HFFc6 (cell line): ENCODE results near the gene CRAMP1. TPM values are rescaled to one million over a fixed set of nuclear protein-coding genes. Genes with fewer than 3 reads are reported as not detected.

Experiments
- DNase-seq: peaks from one replicate; pipeline ENCODE4 v3.0.0-alpha.2; 2018
- H3K27ac Mint-ChIP-seq: 2 replicates; pipeline ENCODE4 v1.8.0; 2020; ENCODE audit warnings: mild to moderate bottlenecking, mixed read lengths
- H3K27me3 Mint-ChIP-seq: 2 replicates; pipeline ENCODE4 v1.8.0; 2021; ENCODE audit warnings: mild to moderate bottlenecking, moderate library complexity, mixed read lengths; ENCODE audit not compliant: insufficient read depth
- H3K36me3 Mint-ChIP-seq: 2 replicates; pipeline ENCODE4 v1.8.0; 2021; ENCODE audit warnings: low read depth, mixed read lengths
- H3K4me1 Mint-ChIP-seq: 2 replicates; pipeline ENCODE4 v1.8.0; 2020; ENCODE audit warnings: low read depth, mixed read lengths
- H3K4me3 Mint-ChIP-seq: 2 replicates; pipeline ENCODE4 v1.8.0; 2020; ENCODE audit warnings: mild to moderate bottlenecking, moderate library complexity, mixed read lengths
- H3K9me3 Mint-ChIP-seq: 2 replicates; pipeline ENCODE4 v1.8.0; 2020; ENCODE audit warnings: mild to moderate bottlenecking, mixed read lengths
- total RNA-seq, 6 experiments: library from RNA; stranded (reverse); fragmentation: NEBNext Ultra II Directional; extraction: Animal tissue kit (Norgen Biotek cat#: 25700); gene quantifications; 2 replicates in 1 of 6; 3 replicates in 5 of 6; pipeline ENCODE4 v1.2.3, GENCODE V29; 2021
- TF ChIP-seq, protein P1 (sequence below): fragments of 200-600 bp; sonication (generic); IDR thresholded peaks from 2 replicates; pipeline ENCODE4 v1.5.0; 2021; ENCODE audit warnings: antibody characterized with exemption, mild to moderate bottlenecking

Gene CRAMP1
- total RNA-seq, 6 experiments from 2014 or later: 10.7 to 14.2 (median 12.4) TPM

DNA sequence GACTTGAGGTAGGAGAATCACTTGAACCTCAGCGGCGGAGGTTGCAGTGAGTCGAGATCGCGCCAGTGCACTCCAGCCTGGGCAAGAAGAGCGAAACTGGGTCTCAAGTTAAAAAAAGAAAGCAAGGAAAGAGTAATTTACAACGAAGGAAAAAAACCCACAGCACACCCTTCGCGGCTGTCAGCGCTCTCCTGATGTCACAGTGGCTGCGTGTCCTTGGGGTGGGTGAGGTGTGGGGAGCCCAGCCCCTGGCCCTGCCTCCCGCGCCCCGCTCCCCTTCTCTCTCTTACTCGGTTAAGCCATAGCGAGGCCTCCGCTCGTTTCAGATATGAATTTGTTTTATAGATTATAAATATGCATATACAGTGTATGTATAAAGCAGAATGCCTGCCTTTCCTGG is 65.2 kb downstream of the CRAMP1 start:
- Mint-ChIP-seq H3K27me3 (no peaks in the 10 kb centered on the region; the same call in none of the 2 replicates), H3K36me3 (peaks cover 35% of the 10 kb centered on the region), H3K27ac (no peak overlapping the region), H3K4me1 (peaks cover 32% of the 10 kb centered on the region), H3K4me3 (peak overlapping the region; percentile 51), H3K9me3 (no peaks in the 10 kb centered on the region)
- no peak for DNase-seq
- TF ChIP-seq, protein P1, sequence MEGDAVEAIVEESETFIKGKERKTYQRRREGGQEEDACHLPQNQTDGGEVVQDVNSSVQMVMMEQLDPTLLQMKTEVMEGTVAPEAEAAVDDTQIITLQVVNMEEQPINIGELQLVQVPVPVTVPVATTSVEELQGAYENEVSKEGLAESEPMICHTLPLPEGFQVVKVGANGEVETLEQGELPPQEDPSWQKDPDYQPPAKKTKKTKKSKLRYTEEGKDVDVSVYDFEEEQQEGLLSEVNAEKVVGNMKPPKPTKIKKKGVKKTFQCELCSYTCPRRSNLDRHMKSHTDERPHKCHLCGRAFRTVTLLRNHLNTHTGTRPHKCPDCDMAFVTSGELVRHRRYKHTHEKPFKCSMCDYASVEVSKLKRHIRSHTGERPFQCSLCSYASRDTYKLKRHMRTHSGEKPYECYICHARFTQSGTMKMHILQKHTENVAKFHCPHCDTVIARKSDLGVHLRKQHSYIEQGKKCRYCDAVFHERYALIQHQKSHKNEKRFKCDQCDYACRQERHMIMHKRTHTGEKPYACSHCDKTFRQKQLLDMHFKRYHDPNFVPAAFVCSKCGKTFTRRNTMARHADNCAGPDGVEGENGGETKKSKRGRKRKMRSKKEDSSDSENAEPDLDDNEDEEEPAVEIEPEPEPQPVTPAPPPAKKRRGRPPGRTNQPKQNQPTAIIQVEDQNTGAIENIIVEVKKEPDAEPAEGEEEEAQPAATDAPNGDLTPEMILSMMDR: no peak

DNA sequence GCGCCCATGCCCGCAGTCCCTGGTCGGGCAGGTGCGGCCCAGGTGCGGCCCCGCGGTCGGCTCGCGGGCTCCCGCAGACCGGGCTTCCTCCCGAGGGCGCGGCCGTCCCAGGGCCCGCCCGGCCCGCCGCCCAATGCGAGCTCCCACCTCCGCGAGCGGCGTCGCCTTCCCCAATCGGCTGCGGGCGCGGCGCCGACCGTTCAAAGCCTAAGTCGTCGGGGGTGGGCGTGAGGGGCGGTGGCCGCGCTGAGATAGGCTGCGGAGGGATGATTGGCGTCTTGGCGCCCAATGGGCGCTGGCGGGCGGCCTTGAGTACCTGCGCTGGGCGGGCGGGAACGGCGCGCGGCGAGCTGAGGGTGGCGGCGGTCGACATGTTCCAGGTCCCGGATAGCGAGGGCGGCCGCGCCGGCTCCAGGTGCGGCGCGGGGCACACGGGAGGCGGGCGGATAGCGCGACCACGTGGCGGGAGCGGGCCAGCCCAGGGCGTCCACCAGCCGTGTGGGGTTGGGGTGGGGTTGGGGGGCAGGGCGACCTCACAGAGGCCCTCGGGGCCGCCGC is 65.9 kb downstream of the CRAMP1 start, which contains the start of gene JPT2:
TSS of gene JPT2 (plus strand) at position 338 of the 558 bp plus-strand sequence. CDS start at position 372, 34 bp downstream.
- Mint-ChIP-seq H3K27ac (peak within 1 kb of the TSS; percentile 84), H3K27me3 (no peaks in the 10 kb centered on the region; the same call in 1 of the 2 replicates), H3K9me3 (no peaks in the 10 kb centered on the region), H3K36me3 (peaks cover 28% of the 10 kb centered on the region), H3K4me1 (peaks cover 32% of the 10 kb centered on the region), H3K4me3 (peak within 1 kb of the TSS; percentile 94)
- TF ChIP-seq, protein P1: no peak; the same call in 1 of the 2 replicates
- peak; percentile 91 for DNase-seq

DNA sequence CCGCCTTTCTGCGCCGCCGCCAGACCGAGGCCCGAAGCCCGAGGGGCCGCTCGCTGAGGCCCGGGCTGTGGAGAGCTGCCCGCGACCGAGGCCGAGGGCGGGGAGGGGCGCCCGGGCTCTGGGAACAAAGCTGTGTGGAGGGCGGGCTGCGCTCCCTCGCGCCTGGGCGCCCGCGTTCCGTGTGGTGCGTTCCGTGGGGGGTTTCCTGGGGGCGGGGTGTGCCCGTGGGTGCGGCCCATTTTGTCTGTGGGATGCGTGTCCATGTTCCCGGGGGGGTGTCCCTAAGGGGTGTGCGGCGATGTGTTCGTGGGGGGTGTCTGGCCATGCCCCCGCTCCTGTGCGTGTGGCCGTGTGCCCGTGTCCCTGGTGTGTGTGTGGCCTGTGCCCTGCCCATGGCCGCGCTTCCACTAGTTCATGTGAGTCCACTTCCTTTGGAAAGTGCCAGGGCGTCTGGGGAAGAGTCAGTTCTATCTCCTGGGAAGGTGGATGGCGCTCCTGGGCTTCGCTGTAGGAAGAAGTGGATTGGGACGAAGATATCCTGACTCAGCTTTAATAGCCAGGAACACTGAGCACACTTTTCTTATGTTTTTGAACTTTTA is 66.4 kb downstream of the CRAMP1 start:
- Mint-ChIP-seq H3K4me1 (peaks cover 32% of the 10 kb centered on the region), H3K4me3 (peak overlapping the region; percentile 94), H3K36me3 (peaks cover 25% of the 10 kb centered on the region), H3K27ac (peak overlapping the region; percentile 84), H3K27me3 (no peaks in the 10 kb centered on the region; the same call in 1 of the 2 replicates), H3K9me3 (no peaks in the 10 kb centered on the region)
- TF ChIP-seq, protein P1: no peak
- peak; percentile 18 for DNase-seq

DNA sequence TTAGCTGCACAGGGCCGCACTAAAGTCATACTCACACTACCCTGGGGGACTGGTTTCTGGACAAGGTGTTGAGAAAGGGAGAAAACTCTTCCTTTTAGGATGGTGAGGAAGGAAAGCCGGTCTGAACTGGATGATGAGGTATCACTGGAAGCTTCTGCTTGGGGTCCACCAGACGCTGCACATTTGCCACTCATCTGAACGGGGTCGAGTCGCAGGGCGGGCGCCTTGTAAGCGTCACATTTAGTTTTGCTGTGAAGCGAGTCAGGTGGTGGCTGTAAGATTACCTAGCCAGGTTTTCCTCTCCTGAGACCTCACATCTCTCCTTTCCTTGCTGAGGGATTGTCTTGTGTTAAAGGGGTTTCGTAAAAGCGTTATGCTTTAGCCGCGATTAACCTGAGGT is 68.2 kb downstream of the CRAMP1 start:
- TF ChIP-seq, protein P1: no peak
- DNase-seq: no peak
- H3K27ac Mint-ChIP-seq: no peak overlapping the region
- H3K4me1 Mint-ChIP-seq: peaks cover 18% of the 10 kb centered on the region
- no peaks in the 10 kb centered on the region for H3K9me3 Mint-ChIP-seq
- H3K36me3 Mint-ChIP-seq: peaks cover 11% of the 10 kb centered on the region
- H3K27me3 Mint-ChIP-seq: no peaks in the 10 kb centered on the region; the same call in 1 of the 2 replicates
- H3K4me3 Mint-ChIP-seq: no peak overlapping the region

DNA sequence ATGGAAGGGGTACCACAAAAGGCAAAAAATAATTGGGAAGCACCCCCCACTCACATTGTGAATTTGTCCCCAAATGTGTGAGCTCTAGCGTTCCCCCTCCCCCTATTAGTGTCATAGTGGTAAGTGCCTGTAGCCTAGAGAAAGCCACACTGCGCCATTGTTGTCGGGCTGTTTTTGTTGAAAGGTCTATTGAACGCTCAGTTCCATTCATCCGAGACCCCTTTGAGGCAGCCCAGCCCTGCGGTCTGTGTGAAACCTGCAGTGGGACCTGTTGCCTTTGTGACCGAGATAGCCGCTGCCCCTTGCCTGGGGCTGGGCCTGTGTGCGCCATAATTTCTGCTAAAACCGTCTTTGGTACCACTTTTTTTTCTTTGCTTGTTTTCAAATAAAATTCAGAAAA is 68.9 kb downstream of the CRAMP1 start:
- Mint-ChIP-seq H3K4me1 (peaks cover 12% of the 10 kb centered on the region), H3K9me3 (no peaks in the 10 kb centered on the region), H3K4me3 (no peak overlapping the region), H3K36me3 (peaks cover 7% of the 10 kb centered on the region; the same call in 1 of the 2 replicates), H3K27me3 (no peaks in the 10 kb centered on the region; the same call in 1 of the 2 replicates), H3K27ac (no peak overlapping the region)
- no peak for DNase-seq
- TF ChIP-seq, protein P1: no peak
